Upper lobe of left lung (tissue), 6 donors: ENCODE data around the gene HOXA6. TPM values are rescaled to one million over a fixed set of nuclear protein-coding genes. Genes with fewer than 3 reads are reported as not detected.

Experiments
- ATAC-seq, 2 donors: fragments of 200-7000 bp; cut with Tn5 transposase; one replicate each; pipeline ENCODE4 v1.9.1; 2022; ENCODE audit warnings: mild to moderate bottlenecking in 2 of 2, moderate library complexity in 2 of 2; ENCODE audit not compliant: low FRiP score in 2 of 2
- DNase-seq, 2 donors: peaks; one replicate each; pipeline ENCODE4 v3.0.0-alpha.2; 2019 to 2020
- H3K27ac ChIP-seq, 4 donors: fragments of 200-600 bp; sonication (generic); one replicate each; pipeline ENCODE4 v1.5.1; 2016 to 2019
- H3K27me3 ChIP-seq, 4 donors: fragments of 200-600 bp; sonication (generic); one replicate each; pipeline ENCODE4 v1.5.1; 2017 to 2019
- H3K36me3 ChIP-seq, 4 donors: fragments of 200-600 bp; sonication (generic); one replicate each; pipeline ENCODE4 v1.5.1; 2016 to 2019
- H3K4me1 ChIP-seq, 4 donors: fragments of 200-600 bp; sonication (generic); one replicate each; pipeline ENCODE4 v1.5.1; 2018 to 2019
- H3K4me3 ChIP-seq, 4 donors: fragments of 200-600 bp; sonication (generic); one replicate each; pipeline ENCODE4 v1.5.1; 2017 to 2019; ENCODE audit warnings: mild to moderate bottlenecking in 2 of 4, moderate library complexity in 1 of 4
- H3K9me3 ChIP-seq, 4 donors: fragments of 200-600 bp; sonication (generic); one replicate each; pipeline ENCODE4 v1.5.1; 2018 to 2019
- CTCF ChIP-seq, 6 experiments: fragments of 450-650 bp in 4 of 6; fragments of 200-600 bp in 2 of 6; sonication (generic) in 2 of 6; IDR thresholded peaks; one replicate each; pipeline ENCODE4 v1.5.1; 2016 to 2019; ENCODE audit warnings: antibody characterized with exemption in 6 of 6
- EP300 ChIP-seq, 4 donors: sonication (generic); formaldehyde crosslinking; IDR thresholded peaks; one replicate each; pipeline ENCODE4 v1.5.1; 2017; ENCODE audit warnings: antibody characterized with exemption in 4 of 4, control low read depth in 2 of 4
- POLR2A ChIP-seq, 4 donors: fragments of 450-650 bp; IDR thresholded peaks; one replicate each; pipeline ENCODE4 v1.5.1; 2016 to 2017; ENCODE audit warnings: antibody characterized with exemption in 4 of 4, mild to moderate bottlenecking in 2 of 4
- POLR2AphosphoS5 ChIP-seq, 2 donors: sonication (generic); formaldehyde crosslinking; IDR thresholded peaks; one replicate each; pipeline ENCODE4 v1.5.1; 2017; ENCODE audit warnings: antibody characterized with exemption in 2 of 2
- WGBS, 2 donors: methylation state at CpG; one replicate each; pipeline ENCODE4 v1.1.5; 2017 to 2018; 5-methylcytosine and 5-hydroxymethylcytosine counted together
- total RNA-seq, 6 donors: library from RNA; depleted of rRNA in 4 of 6; stranded (reverse); fragments of >200 nt in 4 of 6; gene quantifications; one replicate each; pipeline versions ENCODE4 v1.1.0 to v1.2.1, GENCODE V29; 2016 to 2021
- donor health status: DM: no; HTN: no; CAD: no; lungs with moderate emphysema.
- donor health status: DM: no; HTN: yes; CAD: no; lungs with severe emphysema.

HOXA6 gene
- total RNA-seq, 6 donors from 2014 or later, result 0.61 to 8.4 (median 4.0) TPM; not detected in 1

- DNase-seq (peak in 1 of 2 donors; percentile 11), ATAC-seq (no peak)
- TF ChIP-seq EP300 (IDR thresholded peaks at IDR 0.05), result no peak
- no peak for TF ChIP-seq POLR2A (IDR thresholded peaks at IDR 0.05)
- no peak for TF ChIP-seq POLR2AphosphoS5 (IDR thresholded peaks at IDR 0.05)
- TF ChIP-seq CTCF (IDR thresholded peaks at IDR 0.05), result no peak
- H3K4me1 ChIP-seq, result peaks cover 28 to 59% (median 44%) of the 10 kb centered on the region in 4 donors
- 54 to 71% methylated on average over 22 to 27 of the region's 27 CpGs for WGBS, 2 donors
- H3K9me3 ChIP-seq, result no peaks in the 10 kb centered on the region
- peak overlapping the region in 1 of 4 donors; percentile 73 for H3K4me3 ChIP-seq
- no peak overlapping the region for H3K27ac ChIP-seq
- H3K27me3 ChIP-seq, result peaks cover 0 to 65% (median 30%) of the 10 kb centered on the region in 4 donors
- no peaks in the 10 kb centered on the region for H3K36me3 ChIP-seq
These were observed 11.9 kb upstream of the HOXA6 start for GRCh38 chr7:27159266-27160144.

DNA sequence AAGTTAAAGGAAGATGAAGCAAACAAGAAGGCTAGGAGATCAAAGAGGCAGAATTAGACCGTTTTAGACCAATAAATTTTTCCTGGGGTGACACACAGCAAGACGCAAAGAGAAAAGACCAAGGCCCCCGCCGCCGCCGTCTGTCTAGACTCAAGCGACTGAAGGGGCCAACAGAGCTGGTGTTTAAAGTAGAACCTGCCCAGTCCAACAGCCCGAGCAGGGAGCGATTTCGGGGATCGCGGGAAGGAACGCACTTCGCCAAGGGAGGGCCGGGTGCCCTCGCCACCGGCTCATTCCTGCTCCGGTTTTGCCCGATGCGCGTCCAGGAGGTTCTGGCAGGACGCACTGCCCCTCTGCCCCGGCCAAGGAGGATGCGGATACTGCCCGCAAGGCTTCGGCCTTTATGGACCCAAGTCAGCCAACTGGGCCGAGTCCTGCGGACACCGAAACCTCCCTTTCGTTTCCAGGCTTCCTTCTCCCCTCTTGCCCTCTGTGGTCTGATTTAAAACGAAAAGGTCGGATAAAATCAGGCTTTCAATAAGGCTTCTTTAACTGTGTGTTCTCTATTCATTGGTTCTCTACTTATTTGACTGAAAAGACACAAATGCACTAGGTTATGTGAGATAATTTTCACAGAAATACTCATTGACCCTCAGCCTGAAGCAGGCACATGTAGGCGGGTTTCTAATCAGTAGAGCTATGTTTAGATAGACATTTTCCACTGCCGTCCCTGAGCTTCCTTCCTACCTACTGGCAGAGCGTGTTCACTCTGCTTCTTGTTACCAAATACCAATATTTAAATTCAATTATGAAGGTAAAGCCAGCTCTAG lies 11.1 kb upstream of the HOXA6 start:
- Histone ChIP-seq H3K27me3 (peaks cover 0 to 66% (median 29%) of the 10 kb centered on the region in 4 donors), H3K4me3 (no peak overlapping the region), H3K36me3 (no peaks in the 10 kb centered on the region), H3K4me1 (peaks cover 28 to 53% (median 41%) of the 10 kb centered on the region in 4 donors), H3K27ac (no peak overlapping the region), H3K9me3 (no peaks in the 10 kb centered on the region)
- ATAC-seq, result no peak
- no peak for TF ChIP-seq CTCF (IDR thresholded peaks at IDR 0.05)
- 35 to 57% methylated on average over 28 to 35 of the region's 35 CpGs for WGBS, 2 donors
- DNase-seq, result peak; percentile 15 to 58

DNA sequence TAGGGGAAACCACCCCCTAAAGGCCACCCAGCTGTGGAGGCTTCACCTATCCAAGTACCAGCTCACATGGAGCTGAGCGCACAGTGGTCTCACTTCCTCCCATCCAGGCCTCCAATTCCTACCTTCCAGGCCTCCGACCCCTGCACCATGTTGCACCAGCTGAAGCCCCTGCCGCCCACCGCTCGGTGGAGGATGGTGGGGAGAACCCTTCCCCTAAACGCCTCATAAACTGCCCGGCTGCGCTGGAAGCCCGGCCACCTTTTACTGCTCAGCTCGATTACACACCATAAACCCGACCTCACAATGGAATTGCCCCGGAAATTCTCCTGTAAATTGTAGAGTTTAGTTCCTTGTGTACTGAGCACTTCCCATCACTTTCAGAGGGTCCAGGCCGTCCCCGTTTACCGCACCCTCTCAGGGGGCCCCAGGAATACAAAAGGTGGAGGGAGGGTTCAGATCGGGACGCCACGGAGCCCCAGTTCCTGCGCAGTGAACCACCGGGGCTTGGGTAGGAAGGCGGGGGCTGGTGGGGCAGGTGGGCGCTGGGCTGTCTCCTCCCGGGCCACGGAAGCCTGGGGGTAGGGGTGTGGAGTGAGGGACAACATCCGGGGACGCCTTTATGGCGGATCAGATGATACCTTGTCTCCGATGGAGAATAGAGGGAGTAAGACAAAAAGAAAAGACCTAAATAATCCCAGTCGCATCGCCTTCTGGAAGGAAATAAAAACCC lies 10.3 kb upstream of the HOXA6 start:
- H3K4me3 ChIP-seq, result no peak overlapping the region
- no peak overlapping the region for H3K27ac ChIP-seq
- H3K27me3 ChIP-seq, result peaks cover 0 to 67% (median 34%) of the 10 kb centered on the region in 4 donors
- DNase-seq (peak in 1 of 2 donors; percentile 10), ATAC-seq (no peak)
- H3K9me3 ChIP-seq, result no peaks in the 10 kb centered on the region
- TF ChIP-seq EP300 (IDR thresholded peaks at IDR 0.05) (no peak), POLR2AphosphoS5 (IDR thresholded peaks at IDR 0.05) (no peak), POLR2A (IDR thresholded peaks at IDR 0.05) (no peak), CTCF (IDR thresholded peaks at IDR 0.05) (no peak)
- WGBS, 2 donors, result 38 to 48% methylated on average over 30 of the region's 30 CpGs
- H3K4me1 ChIP-seq, result peaks cover 28 to 53% (median 42%) of the 10 kb centered on the region in 4 donors
- H3K36me3 ChIP-seq, result no peaks in the 10 kb centered on the region

GRCh38 chr7:27156916-27157701 lies 9.5 kb upstream of the HOXA6 start:
- peak overlapping the region; percentile 44 to 59 (median 51) for H3K4me3 ChIP-seq
- 15 to 19% methylated on average over 17 to 26 of the region's 30 CpGs for WGBS, 2 donors
- no peak for ATAC-seq
- H3K36me3 ChIP-seq, result no peaks in the 10 kb centered on the region
- peaks cover 0 to 75% (median 39%) of the 10 kb centered on the region in 4 donors for H3K27me3 ChIP-seq
- H3K9me3 ChIP-seq, result no peaks in the 10 kb centered on the region
- peaks cover 35 to 58% (median 46%) of the 10 kb centered on the region in 4 donors for H3K4me1 ChIP-seq
- no peak for TF ChIP-seq POLR2AphosphoS5 (IDR thresholded peaks at IDR 0.05)
- TF ChIP-seq POLR2A (IDR thresholded peaks at IDR 0.05), result no peak
- TF ChIP-seq EP300 (IDR thresholded peaks at IDR 0.05), result no peak
- no peak for TF ChIP-seq CTCF (IDR thresholded peaks at IDR 0.05)
- peak overlapping the region in 2 of 4 donors; percentile 82 for H3K27ac ChIP-seq
- DNase-seq, result peak in 1 of 2 donors; percentile 18
